ENCODE results near the gene ERN1. TPM values are rescaled to one million over a fixed set of nuclear protein-coding genes. Genes with fewer than 3 reads are reported as not detected.

ERN1 gene
- total and polyA plus RNA-seq, 2 of the 13 experiments (the other 11 are each of a cell fraction or from before 2014, with no cell fraction given), result 6.0 to 12.7 TPM

- peak; percentile 93 for TF ChIP-seq ZFX (CRISPR knock-in tag; IDR thresholded peaks at IDR 0.05; ENCODE audit: low read depth)
- TF ChIP-seq RNF2 (conservative IDR thresholded peaks at IDR 0.05; ENCODE audit: low read depth), result no peak
- TF ChIP-seq ZNF230 (CRISPR knock-in tag; IDR thresholded peaks at IDR 0.05), result peak; percentile 60; the same call in 1 of the 2 replicates
- no peak for TF ChIP-seq ZNF382 (CRISPR knock-in tag; IDR thresholded peaks at IDR 0.05; ENCODE audit: borderline replicate concordance)
- TF ChIP-seq, protein P1, sequence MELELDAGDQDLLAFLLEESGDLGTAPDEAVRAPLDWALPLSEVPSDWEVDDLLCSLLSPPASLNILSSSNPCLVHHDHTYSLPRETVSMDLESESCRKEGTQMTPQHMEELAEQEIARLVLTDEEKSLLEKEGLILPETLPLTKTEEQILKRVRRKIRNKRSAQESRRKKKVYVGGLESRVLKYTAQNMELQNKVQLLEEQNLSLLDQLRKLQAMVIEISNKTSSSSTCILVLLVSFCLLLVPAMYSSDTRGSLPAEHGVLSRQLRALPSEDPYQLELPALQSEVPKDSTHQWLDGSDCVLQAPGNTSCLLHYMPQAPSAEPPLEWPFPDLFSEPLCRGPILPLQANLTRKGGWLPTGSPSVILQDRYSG (CRISPR knock-in tag; IDR thresholded peaks at IDR 0.05), result no peak
- peak; percentile 49 for TF ChIP-seq SKI (IDR thresholded peaks at IDR 0.05; ENCODE audit: partially characterized antibody)
- TF ChIP-seq CERS6 (CRISPR knock-in tag; IDR thresholded peaks at IDR 0.05), result no peak
- TF ChIP-seq, protein P2, sequence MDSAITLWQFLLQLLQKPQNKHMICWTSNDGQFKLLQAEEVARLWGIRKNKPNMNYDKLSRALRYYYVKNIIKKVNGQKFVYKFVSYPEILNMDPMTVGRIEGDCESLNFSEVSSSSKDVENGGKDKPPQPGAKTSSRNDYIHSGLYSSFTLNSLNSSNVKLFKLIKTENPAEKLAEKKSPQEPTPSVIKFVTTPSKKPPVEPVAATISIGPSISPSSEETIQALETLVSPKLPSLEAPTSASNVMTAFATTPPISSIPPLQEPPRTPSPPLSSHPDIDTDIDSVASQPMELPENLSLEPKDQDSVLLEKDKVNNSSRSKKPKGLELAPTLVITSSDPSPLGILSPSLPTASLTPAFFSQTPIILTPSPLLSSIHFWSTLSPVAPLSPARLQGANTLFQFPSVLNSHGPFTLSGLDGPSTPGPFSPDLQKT (CRISPR knock-in tag; IDR thresholded peaks at IDR 0.05; ENCODE audit: borderline replicate concordance), result no peak
- no peak; the same call in 1 of the 2 replicates for TF ChIP-seq ZKSCAN8 (CRISPR knock-in tag; IDR thresholded peaks at IDR 0.05; ENCODE audit: borderline replicate concordance)
- TF ChIP-seq POLR2AphosphoS5 (IDR thresholded peaks at IDR 0.05; ENCODE audit: low read depth, low read length), result peak; percentile 75; the same call in 1 of the 2 replicates
- TF ChIP-seq ZNF550 (CRISPR knock-in tag; IDR thresholded peaks at IDR 0.05; ENCODE audit: borderline replicate concordance), result no peak
- no peak for TF ChIP-seq ZNF891 (CRISPR knock-in tag; IDR thresholded peaks at IDR 0.05)
- no peak; the same call in 1 of the 2 replicates for TF ChIP-seq KLF11 (CRISPR knock-in tag; IDR thresholded peaks at IDR 0.05)
- TF ChIP-seq, protein P3, sequence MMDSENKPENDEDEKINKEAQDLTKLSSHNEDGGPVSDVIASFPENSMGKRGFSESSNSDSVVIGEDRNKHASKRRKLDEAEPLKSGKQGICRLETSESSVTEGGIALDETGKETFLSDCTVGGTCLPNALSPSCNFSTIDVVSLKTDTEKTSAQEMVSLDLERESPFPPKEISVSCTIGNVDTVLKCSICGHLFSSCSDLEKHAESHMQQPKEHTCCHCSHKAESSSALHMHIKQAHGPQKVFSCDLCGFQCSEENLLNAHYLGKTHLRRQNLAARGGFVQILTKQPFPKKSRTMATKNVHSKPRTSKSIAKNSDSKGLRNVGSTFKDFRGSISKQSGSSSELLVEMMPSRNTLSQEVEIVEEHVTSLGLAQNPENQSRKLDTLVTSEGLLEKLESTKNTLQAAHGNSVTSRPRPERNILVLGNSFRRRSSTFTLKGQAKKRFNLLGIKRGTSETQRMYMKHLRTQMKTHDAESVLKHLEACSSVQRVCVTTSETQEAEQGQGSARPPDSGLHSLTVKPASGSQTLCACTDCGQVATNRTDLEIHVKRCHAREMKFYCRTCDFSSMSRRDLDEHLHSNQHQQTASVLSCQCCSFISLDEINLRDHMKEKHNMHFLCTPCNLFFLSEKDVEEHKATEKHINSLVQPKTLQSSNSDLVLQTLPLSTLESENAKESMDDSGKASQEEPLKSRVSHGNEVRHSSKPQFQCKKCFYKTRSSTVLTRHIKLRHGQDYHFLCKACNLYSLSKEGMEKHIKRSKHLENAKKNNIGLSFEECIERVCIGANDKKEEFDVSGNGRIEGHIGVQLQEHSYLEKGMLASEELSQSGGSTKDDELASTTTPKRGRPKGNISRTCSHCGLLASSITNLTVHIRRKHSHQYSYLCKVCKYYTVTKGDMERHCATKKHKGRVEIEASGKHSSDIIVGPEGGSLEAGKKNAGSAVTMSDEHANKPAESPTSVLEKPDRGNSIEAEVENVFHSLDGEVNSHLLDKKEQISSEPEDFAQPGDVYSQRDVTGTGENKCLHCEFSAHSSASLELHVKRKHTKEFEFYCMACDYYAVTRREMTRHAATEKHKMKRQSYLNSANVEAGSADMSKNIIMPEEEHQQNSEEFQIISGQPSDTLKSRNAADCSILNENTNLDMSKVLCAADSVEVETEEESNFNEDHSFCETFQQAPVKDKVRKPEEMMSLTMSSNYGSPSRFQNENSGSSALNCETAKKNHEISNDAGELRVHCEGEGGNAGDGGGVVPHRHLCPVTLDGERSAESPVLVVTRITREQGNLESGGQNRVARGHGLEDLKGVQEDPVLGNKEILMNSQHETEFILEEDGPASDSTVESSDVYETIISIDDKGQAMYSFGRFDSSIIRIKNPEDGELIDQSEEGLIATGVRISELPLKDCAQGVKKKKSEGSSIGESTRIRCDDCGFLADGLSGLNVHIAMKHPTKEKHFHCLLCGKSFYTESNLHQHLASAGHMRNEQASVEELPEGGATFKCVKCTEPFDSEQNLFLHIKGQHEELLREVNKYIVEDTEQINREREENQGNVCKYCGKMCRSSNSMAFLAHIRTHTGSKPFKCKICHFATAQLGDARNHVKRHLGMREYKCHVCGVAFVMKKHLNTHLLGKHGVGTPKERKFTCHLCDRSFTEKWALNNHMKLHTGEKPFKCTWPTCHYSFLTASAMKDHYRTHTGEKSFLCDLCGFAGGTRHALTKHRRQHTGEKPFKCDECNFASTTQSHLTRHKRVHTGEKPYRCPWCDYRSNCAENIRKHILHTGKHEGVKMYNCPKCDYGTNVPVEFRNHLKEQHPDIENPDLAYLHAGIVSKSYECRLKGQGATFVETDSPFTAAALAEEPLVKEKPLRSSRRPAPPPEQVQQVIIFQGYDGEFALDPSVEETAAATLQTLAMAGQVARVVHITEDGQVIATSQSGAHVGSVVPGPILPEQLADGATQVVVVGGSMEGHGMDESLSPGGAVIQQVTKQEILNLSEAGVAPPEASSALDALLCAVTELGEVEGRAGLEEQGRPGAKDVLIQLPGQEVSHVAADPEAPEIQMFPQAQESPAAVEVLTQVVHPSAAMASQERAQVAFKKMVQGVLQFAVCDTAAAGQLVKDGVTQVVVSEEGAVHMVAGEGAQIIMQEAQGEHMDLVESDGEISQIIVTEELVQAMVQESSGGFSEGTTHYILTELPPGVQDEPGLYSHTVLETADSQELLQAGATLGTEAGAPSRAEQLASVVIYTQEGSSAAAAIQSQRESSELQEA (CRISPR knock-in tag; IDR thresholded peaks at IDR 0.05; ENCODE audit: not compliant biosample characterization), result no peak
- TF ChIP-seq ZMAT3 (CRISPR knock-in tag; conservative IDR thresholded peaks at IDR 0.05), result 0 out of 2 replicates have a peak, but pooled peaks have one; percentile 0
- TF ChIP-seq NR2F2 (IDR thresholded peaks at IDR 0.05; ENCODE audit: borderline replicate concordance, low read depth), result no peak
These were observed 26.0 kb upstream of the ERN1 start (continued) for GRCh38 chr17:64155751-64156544.

All from HepG2 (cell line).